Measurements from ENCODE around the gene EML4. TPM values are rescaled to one million over a fixed set of nuclear protein-coding genes. Genes with fewer than 3 reads are reported as not detected.

Gene EML4
- total RNA-seq, 1 donor from 2014 or later: 95.8 TPM

DNA sequence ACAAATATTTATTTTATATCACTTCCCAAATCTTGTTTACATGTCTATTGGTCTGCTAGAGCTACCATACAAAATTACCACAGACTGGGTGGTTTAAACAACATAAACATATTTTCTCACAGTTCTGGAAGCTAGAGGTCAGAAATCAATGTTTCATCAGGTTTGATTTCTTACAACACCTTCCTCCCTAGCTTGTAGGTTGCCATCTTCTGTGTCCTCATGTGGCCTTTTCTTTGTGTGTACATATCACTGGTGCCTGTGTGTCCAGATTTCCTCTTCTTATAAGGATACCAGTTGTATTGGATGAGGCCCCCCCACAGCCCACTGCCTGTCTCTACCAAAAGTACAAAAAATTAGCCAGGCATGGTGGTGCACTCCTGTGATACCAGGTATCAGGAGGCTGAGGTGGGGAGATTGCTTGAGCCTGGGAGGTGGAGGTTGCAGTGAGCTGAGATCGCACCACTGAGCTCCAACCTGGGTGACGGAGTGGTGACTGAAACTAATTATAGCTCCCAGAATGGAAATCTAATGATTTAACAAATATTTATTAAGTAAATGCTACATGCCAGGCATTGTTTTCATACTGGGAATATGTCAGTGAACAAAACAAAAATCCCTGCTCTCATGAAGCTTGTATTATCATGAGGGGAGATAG, 13.6 kb downstream of the EML4 start:
- Mint-ChIP-seq H3K4me1 (peaks cover 81% of the 10 kb centered on the region), H3K27me3 (no peaks in the 10 kb centered on the region), H3K27ac (peak overlapping the region; percentile 75), H3K36me3 (ENCODE audit: low read depth) (peaks cover 46% of the 10 kb centered on the region), H3K9me3 (no peaks in the 10 kb centered on the region), H3K4me3 (no peak overlapping the region)
- ChIA-PET CTCF (interaction anchor here (1.4 to 2.0 kb wide), 2 partner anchors 13 to 88 kb away, joined by 5 to 8 read pairs; no protein-coding TSS in a partner anchor), POLR2A (interaction anchor here (0.9 to 1.6 kb wide), 4 partner anchors 9 to 82 kb away, joined by 3 to 7 read pairs (median 4); no protein-coding TSS in a partner anchor)
- intact Hi-C loops (cut with micrococcal nuclease): no loop called here
- TF ChIP-seq, protein P1, sequence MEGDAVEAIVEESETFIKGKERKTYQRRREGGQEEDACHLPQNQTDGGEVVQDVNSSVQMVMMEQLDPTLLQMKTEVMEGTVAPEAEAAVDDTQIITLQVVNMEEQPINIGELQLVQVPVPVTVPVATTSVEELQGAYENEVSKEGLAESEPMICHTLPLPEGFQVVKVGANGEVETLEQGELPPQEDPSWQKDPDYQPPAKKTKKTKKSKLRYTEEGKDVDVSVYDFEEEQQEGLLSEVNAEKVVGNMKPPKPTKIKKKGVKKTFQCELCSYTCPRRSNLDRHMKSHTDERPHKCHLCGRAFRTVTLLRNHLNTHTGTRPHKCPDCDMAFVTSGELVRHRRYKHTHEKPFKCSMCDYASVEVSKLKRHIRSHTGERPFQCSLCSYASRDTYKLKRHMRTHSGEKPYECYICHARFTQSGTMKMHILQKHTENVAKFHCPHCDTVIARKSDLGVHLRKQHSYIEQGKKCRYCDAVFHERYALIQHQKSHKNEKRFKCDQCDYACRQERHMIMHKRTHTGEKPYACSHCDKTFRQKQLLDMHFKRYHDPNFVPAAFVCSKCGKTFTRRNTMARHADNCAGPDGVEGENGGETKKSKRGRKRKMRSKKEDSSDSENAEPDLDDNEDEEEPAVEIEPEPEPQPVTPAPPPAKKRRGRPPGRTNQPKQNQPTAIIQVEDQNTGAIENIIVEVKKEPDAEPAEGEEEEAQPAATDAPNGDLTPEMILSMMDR (IDR thresholded peaks at IDR 0.05): no peak
- DNase-seq (no peak), ATAC-seq (ENCODE audit: low read depth) (no peak)

DNA sequence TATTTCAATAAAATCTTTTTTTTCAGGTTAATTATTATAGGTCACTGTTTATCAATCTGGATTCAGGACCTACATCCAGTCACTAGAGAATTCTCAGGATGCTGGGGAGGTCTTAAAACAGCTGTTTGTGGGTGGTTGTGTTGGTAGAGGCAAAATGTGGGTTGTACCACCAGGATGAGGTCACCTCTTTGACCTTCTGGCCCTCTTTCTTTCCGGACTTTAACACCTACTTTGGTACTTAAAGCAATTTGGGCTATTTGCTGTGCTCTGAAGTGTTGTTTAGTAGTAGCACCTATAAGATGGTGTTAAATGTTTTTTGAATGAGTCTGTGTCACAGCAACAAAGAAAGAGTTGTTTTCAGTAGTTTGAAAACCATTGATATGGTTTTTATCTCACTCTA, 14.6 kb downstream of the EML4 start:
- CTCF ChIA-PET: interaction anchor here (1.4 to 2.0 kb wide), 2 partner anchors 12 to 89 kb away, joined by 5 to 8 read pairs; no protein-coding TSS in a partner anchor
- Mint-ChIP-seq H3K27ac (peak overlapping the region; percentile 14), H3K36me3 (ENCODE audit: low read depth) (peaks cover 41% of the 10 kb centered on the region), H3K9me3 (no peaks in the 10 kb centered on the region), H3K4me1 (peaks cover 77% of the 10 kb centered on the region), H3K4me3 (no peak overlapping the region), H3K27me3 (no peaks in the 10 kb centered on the region)
- intact Hi-C loops (cut with micrococcal nuclease): no loop called here
- ATAC-seq (ENCODE audit: low read depth) (no peak), DNase-seq (no peak)
- TF ChIP-seq, protein P1 (IDR thresholded peaks at IDR 0.05): no peak
- POLR2A ChIA-PET: interaction anchor here (1.0 kb wide), 1 partner anchor 79 kb away, joined by 4 read pairs; no protein-coding TSS in a partner anchor

DNA sequence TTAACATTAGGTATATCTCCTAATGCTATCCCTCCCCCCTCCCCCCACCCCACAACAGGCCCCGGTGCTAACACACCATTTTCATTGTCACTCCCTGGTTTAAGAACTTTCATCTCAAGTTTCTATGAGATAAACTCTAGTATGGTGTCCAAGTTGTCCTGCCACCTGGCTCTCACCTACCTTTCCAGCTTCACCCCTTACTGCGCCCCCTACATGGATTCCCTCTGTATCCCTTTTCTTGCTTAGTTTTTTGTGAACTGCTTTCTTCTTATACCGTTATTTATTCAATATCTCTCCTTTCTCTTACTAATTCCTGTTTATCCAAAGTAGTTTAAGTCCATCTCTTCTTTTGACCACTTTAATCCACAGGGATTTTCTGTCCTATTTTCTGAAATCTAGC, 15.2 kb downstream of the EML4 start:
- intact Hi-C loops (cut with micrococcal nuclease): no loop called here
- H3K36me3 Mint-ChIP-seq (ENCODE audit: low read depth): peaks cover 36% of the 10 kb centered on the region
- H3K9me3 Mint-ChIP-seq: no peaks in the 10 kb centered on the region
- TF ChIP-seq, protein P1 (IDR thresholded peaks at IDR 0.05): no peak
- H3K4me1 Mint-ChIP-seq: peaks cover 74% of the 10 kb centered on the region
- H3K27me3 Mint-ChIP-seq: no peaks in the 10 kb centered on the region
- POLR2A ChIA-PET: interaction anchor here (1.0 kb wide), 1 partner anchor 79 kb away, joined by 4 read pairs; no protein-coding TSS in a partner anchor
- peak overlapping the region; percentile 71 for H3K27ac Mint-ChIP-seq
- DNase-seq (no peak), ATAC-seq (ENCODE audit: low read depth) (no peak)
- no peak overlapping the region for H3K4me3 Mint-ChIP-seq
- CTCF ChIA-PET: no interaction called here

DNA sequence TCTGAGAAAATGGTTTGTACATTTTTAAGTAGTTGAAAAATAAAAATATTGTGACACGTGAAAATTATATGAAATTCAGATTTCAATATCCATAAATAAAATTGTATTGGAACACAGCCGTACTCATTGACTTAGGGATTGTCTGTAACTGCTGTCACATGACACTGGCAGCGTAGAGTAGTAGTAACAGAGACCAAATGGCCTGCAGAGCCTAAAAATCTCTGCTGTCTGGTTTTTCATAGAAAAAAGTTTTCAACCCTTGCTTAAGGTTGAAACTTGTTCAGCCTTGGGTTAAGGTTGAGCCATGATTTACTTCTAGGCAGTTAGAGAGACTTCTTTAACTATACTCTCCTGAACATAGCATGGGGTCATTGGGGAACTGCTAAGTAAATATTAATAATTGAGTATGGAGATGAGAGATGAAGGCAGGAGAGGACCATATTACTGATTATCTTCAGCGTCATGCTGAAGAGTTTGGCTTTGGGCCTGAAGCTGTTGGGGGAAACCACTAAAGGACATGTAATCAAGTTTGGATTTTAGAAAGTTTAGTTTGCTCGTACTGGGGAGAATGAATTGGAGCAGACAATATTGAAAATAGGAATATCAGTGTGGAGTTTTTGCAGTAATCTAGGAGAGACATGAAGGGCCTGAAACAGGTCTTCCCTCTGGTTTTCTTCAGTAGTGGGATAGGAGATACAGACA, 16.2 kb downstream of the EML4 start:
- peaks cover 72% of the 10 kb centered on the region for H3K4me1 Mint-ChIP-seq
- no peaks in the 10 kb centered on the region for H3K27me3 Mint-ChIP-seq
- H3K4me3 Mint-ChIP-seq: no peak overlapping the region
- intact Hi-C loops (cut with micrococcal nuclease): no loop called here
- no peak overlapping the region for H3K27ac Mint-ChIP-seq
- no peak for DNase-seq
- H3K9me3 Mint-ChIP-seq: no peaks in the 10 kb centered on the region
- H3K36me3 Mint-ChIP-seq (ENCODE audit: low read depth): peaks cover 30% of the 10 kb centered on the region
- TF ChIP-seq, protein P1 (IDR thresholded peaks at IDR 0.05): no peak
- ChIA-PET CTCF (interaction anchor here (0.7 kb wide), 1 partner anchor 9 kb away, joined by 4 read pairs; no protein-coding TSS in a partner anchor), POLR2A (no interaction called here)
- ATAC-seq (ENCODE audit: low read depth): no peak

DNA sequence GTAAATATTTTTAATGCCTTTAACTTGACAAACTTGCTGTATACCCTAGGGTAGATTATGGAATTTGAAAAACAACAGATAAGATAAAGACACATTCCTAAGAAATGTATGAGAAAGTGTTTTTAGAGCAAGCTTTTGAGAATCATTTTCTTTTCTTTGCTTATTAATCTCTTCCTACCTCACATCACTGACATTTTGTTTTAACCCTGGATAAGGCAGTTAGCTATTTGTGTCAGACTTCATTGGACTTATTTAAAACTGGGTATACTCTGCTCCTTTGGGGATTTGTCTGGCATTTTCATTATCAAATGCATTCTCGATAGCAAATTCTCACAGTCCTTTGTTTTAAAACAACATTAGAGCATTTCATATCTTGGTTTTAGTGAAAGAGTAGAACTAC, 17.2 kb downstream of the EML4 start:
- no peak overlapping the region for H3K4me3 Mint-ChIP-seq
- ChIA-PET POLR2A (no interaction called here), CTCF (interaction anchor here (0.6 to 1.4 kb wide), 3 partner anchors 8 to 335 kb away, joined by 3 to 5 read pairs (median 4); no protein-coding TSS in a partner anchor)
- no peaks in the 10 kb centered on the region for H3K9me3 Mint-ChIP-seq
- no peaks in the 10 kb centered on the region for H3K27me3 Mint-ChIP-seq
- TF ChIP-seq, protein P1 (IDR thresholded peaks at IDR 0.05): no peak
- ATAC-seq (ENCODE audit: low read depth): no peak
- H3K27ac Mint-ChIP-seq: no peak overlapping the region
- no peak for DNase-seq
- peaks cover 74% of the 10 kb centered on the region for H3K4me1 Mint-ChIP-seq
- H3K36me3 Mint-ChIP-seq (ENCODE audit: low read depth): peaks cover 27% of the 10 kb centered on the region
- intact Hi-C loops (cut with micrococcal nuclease): no loop called here

Measured in activated B cell treated with CpG ODN at 0.5 μM for 24 hours (primary cell).